GM13976 (cell line): Measurements from ENCODE around the gene MCM6.

Experiments
- DNase-seq: peaks from one replicate; pipeline ENCODE4 v3.0.0; 2012; ENCODE audit warnings: low spot score
- in situ Hi-C: fragments of 300-500 bp; cut with MboI; formaldehyde crosslinking; loops from one replicate; pipeline ENCODE4 v1.12.0; 2022; ENCODE audit warnings: low sequenced_read_pairs, mixed read lengths, inconsistent platforms; ENCODE audit not compliant: unreplicated experiment
- TF ChIP-seq, protein P1 (sequence below): IDR thresholded peaks from 2 replicates; pipeline ENCODE4 v1.5.1; 2012; ENCODE audit warnings: borderline replicate concordance, mild to moderate bottlenecking; ENCODE audit not compliant: insufficient read depth; ENCODE audit errors: extremely low read depth, missing control alignments, control extremely low read depth

The MCM6 gene

DNA sequence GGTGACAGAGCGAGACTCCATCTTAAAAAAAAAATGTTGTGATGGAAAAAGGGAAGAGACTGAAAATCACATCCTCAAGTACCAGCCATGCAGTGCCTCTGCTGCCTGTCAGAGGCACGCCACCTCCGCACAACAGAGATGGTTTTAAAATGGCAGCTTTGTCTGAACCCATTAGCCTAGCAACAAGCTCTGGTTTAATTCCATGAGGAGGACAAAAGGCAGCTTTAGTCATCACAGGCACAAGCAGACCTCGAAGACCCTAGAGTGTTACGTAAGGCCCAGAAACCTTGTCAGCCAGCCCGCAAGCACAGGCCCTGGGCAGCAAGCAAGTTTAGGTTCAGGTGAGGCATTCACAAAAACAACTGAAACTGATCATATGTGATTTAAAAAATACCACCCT lies 49.7 kb downstream of the MCM6 start:
- in situ Hi-C loops = no loop called here

DNA sequence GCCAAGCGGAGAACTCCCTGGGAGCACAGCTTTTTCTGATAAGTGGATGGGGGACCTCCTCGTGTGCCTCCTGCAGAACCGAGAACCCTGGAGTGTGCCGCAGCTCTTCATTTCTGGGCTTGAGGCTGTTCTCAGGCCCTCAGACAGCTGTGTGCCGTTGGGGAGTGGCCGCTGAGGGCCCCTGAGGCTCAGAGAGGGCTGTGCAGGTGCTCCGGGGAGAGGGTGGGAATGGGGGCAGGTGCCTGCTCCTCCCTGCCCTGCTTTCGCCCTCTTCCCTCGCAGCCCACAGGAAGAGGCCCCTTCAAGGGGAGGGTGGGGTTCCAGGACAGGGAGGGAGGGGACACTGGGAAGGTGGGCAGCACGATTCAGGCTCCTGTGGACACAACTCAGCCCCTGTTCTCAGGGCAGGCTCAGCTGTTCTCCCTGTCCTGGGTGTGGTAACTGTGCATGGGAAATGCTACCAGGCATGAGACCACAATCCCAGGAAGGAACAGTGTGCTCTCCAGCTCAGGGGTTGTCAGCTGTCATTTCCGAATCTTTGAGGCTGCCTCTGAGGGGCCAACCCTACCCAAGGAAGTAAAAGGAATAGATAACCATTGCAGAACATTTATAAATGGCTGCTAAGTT lies 50.6 kb downstream of the MCM6 start:
- TF ChIP-seq, protein P1, sequence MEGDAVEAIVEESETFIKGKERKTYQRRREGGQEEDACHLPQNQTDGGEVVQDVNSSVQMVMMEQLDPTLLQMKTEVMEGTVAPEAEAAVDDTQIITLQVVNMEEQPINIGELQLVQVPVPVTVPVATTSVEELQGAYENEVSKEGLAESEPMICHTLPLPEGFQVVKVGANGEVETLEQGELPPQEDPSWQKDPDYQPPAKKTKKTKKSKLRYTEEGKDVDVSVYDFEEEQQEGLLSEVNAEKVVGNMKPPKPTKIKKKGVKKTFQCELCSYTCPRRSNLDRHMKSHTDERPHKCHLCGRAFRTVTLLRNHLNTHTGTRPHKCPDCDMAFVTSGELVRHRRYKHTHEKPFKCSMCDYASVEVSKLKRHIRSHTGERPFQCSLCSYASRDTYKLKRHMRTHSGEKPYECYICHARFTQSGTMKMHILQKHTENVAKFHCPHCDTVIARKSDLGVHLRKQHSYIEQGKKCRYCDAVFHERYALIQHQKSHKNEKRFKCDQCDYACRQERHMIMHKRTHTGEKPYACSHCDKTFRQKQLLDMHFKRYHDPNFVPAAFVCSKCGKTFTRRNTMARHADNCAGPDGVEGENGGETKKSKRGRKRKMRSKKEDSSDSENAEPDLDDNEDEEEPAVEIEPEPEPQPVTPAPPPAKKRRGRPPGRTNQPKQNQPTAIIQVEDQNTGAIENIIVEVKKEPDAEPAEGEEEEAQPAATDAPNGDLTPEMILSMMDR = no peak
- DNase-seq = no peak
- in situ Hi-C loops = no loop called here

More for the DNA sequence above, 49.7 kb downstream of the MCM6 start:
- TF ChIP-seq, protein P1 = no peak
- no peak for DNase-seq

DNA sequence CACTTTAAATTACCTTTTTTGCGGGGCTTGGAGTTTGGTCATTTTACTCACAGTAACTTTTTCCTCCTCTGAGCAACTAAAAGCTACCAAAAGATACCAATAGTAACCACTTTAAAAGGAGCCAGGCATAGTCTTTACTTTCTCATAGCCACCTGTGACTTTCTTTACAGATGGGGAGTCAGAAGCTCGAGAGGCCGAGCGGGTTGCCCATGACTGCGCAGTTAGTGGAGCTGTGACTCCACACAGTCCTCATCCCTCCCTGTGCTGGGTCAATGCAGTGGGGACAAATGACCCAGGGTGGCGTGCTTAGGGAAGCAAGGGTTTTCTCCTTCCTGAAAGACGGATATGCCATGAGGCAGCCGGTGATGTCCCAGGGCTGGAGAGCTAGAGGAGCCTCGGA lies 51.1 kb downstream of the MCM6 start:
- TF ChIP-seq, protein P1 = no peak
- DNase-seq = no peak
- in situ Hi-C loops = no loop called here

DNA sequence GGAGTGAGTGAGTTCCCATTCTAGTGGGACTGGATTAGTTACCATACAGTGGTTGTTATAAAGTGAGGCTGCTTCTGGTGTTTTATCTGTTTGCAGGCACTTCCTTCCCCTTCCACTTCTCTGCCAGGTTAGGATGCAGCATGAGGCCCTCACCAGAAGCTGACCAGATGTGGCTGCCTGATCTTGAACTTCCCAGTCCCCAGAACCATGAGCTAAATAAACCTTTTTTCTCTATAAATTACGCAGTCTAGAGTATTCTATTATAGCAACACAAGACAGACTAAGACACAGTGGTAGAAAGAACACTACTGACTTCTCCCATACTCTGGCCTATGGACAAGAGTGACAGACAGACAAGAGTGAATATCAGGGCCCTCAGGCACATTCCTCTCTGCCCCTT lies 53.4 kb downstream of the MCM6 start:
- in situ Hi-C loops = no loop called here
- TF ChIP-seq, protein P1 = no peak
- DNase-seq = no peak

DNA sequence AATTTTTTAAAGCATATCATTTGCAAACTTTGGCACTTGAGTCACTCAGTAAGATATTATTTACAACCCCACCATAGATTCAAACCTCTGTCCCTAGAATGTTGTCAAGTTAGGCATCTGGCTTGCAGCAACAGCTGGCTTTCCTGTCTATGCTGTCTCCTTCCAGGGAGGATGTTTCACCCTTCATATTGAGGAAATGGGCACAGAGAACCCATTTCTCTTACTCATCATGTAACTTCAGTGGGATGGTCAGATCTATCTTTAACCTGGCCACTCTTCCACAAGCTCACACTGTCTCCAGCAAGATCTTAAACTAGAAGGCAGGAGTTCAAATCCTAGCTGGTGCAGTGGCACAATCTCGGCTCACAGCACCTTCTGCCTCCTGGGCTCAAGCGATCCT lies 55.1 kb downstream of the MCM6 start:
- no peak for DNase-seq
- TF ChIP-seq, protein P1 = no peak
- in situ Hi-C loops = no loop called here

DNA sequence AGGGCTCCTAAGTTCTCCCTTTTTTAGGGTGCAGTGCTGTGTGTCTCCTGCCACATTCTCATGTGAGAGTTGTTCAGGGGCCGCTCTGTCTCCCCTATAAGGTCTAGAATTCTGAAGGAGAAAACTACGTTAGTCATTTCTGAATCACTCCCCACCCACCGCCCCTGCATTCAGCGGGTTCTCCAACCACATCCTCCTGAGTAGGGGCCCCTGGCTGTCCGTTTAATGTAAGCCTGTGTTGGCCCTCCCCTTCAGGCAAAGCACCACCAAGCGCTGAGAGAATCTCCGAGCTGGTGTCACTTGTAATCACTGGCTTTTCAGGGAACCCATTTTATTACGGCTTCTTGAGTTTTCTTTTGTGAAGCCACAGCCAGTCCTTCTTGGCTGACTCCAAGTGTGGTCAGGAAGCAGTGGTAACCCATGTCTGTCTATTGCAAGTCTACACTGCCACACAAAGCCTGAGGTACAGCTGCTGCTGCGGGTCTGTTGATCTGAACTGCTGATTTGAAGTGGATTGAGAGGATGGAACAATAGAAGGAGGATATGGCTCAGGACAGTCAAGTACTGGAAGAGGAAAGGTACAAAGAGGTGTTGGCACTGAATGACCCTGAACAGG lies 56.1 kb downstream of the MCM6 start:
- TF ChIP-seq, protein P1 = no peak
- DNase-seq = peak; percentile 82
- in situ Hi-C loops = no loop called here
